H1 (cell line): Measurements from ENCODE around the gene SOSTDC1. TPM values are rescaled to one million over a fixed set of nuclear protein-coding genes. Genes with fewer than 3 reads are reported as not detected.

Experiments
- BRCA1 ChIP-seq: IDR thresholded peaks from 2 replicates; pipeline ENCODE4 v1.6.1; 2012; ENCODE audit warnings: low read depth, low read length, improper control_type of control experiment
- CHD7 ChIP-seq: fragments of 300-600 bp; sonication (generic); IDR thresholded peaks from 2 replicates; pipeline ENCODE4 v1.7.1; 2012; ENCODE audit warnings: low read length, moderate library complexity, mild to moderate bottlenecking, inconsistent platforms; ENCODE audit not compliant: insufficient replicate concordance
- EP300 ChIP-seq, 2 experiments: IDR thresholded peaks; 1 replicate in 1 of 2; 2 replicates in 1 of 2; pipeline ENCODE4 v1.6.1; 2011 to 2012; ENCODE audit warnings: low read depth in 2 of 2, low read length in 2 of 2, mild to moderate bottlenecking in 2 of 2, borderline replicate concordance in 1 of 2, inconsistent platforms in 1 of 2, moderate library complexity in 1 of 2
- GTF2F1 ChIP-seq: IDR thresholded peaks from 2 replicates; pipeline ENCODE4 v1.6.1; 2012; ENCODE audit warnings: low read depth, low read length, improper control_type of control experiment, borderline replicate concordance
- polyA plus RNA-seq, 7 experiments: library from polyadenylated mRNA; depleted of rRNA in 3 of 7; stranded (reverse) in 5 of 7; unstranded in 2 of 7; fragments of >200 nt in 5 of 7; fragments of 200-250 nt in 2 of 7; gene quantifications; 1 replicate in 5 of 7; 2 replicates in 1 of 7; 4 replicates in 1 of 7; pipeline versions ENCODE4 v1.2.1 to v1.2.3, GENCODE V29; 2011 to 2013; ENCODE audit warnings: missing spikeins in 2 of 7, mixed read lengths in 2 of 7
- total RNA-seq: library from RNA; stranded (reverse); fragmentation: NEBNext Ultra II Directional; extraction: Animal tissue kit (Norgen Biotek cat#: 25700); gene quantifications from 2 replicates; pipeline ENCODE4 v1.2.1, GENCODE V29; 2021

Gene SOSTDC1
- total and polyA plus RNA-seq, 2 of the 8 experiments (the other 6 are each of a cell fraction or from before 2014, with no cell fraction given) = 0.35 to 0.79 TPM

DNA sequence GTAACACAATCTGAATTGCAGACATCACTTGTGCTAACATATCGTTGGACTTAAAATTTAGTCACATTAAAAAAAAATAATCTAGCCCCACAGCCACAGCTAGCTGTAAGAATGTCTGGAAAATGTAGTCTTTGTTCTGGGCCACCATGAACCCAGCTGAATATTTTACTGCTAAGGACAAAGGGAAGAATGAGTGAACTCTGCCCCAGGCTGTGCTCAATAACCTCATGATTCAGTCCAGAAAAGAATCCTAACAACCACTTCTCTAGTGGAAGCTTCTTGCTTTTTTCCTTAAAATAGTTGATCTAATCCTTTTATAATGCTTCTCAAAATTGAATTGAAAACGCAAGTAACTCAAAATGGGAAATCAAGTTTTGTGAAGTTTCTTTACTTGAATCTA is 25.6 kb upstream of the SOSTDC1 start (continued):
- TF ChIP-seq CHD7 (no peak), EP300 (IDR thresholded peaks at IDR 0.05; ENCODE audit: borderline replicate concordance in 1 of 2, low read depth in 2 of 2, low read length in 2 of 2) (no peak), BRCA1 (no peak), GTF2F1 (no peak)
